HG03060 (cell line): ENCODE data around the gene OSBP2.

ENCODE experiments used
- ATAC-seq: cut with Tn5 transposase; IDR thresholded peaks from one replicate; pipeline ENCODE4 v1.9.1; 2021; ENCODE audit warnings: low read depth, moderate number of reproducible peaks; ENCODE audit not compliant: unreplicated experiment

OSBP2 gene

GRCh38 chr22:30890686-30891442, 196.2 kb downstream of the OSBP2 start:
- ATAC-seq, result no peak

- ATAC-seq, result no peak
Observed at GRCh38 chr22:30891443-30891755, 196.7 kb downstream of the OSBP2 start.

GRCh38 chr22:30891781-30892180, 197.1 kb downstream of the OSBP2 start:
- ATAC-seq, result no peak

- ATAC-seq, result no peak
Observed at GRCh38 chr22:30892286-30892685, 197.6 kb downstream of the OSBP2 start.

GRCh38 chr22:30892731-30893221, 198.1 kb downstream of the OSBP2 start:
- no peak for ATAC-seq

- ATAC-seq, result no peak
Observed at GRCh38 chr22:30893434-30894370, 199.0 kb downstream of the OSBP2 start.

GRCh38 chr22:30894371-30894740, 199.7 kb downstream of the OSBP2 start:
- ATAC-seq, result no peak

- ATAC-seq, result no peak
Observed at GRCh38 chr22:30902496-30903357, 208.1 kb downstream of the OSBP2 start.

GRCh38 chr22:30903876-30904460, 209.3 kb downstream of the OSBP2 start:
- ATAC-seq, result no peak

- ATAC-seq, result no peak
Observed at GRCh38 chr22:30905696-30906341, 211.1 kb downstream of the OSBP2 start.

GRCh38 chr22:30906411-30906810, 211.7 kb downstream of the OSBP2 start:
- no peak for ATAC-seq

- no peak for ATAC-seq
Observed at GRCh38 chr22:30906946-30907345, 212.3 kb downstream of the OSBP2 start.

GRCh38 chr22:30908051-30908461, 213.4 kb downstream of the OSBP2 start:
- ATAC-seq, result no peak

GRCh38 chr22:30909306-30909705, 214.6 kb downstream of the OSBP2 start:
- ATAC-seq, result no peak

GRCh38 chr22:30910358-30910757, 215.7 kb downstream of the OSBP2 start:
- no peak for ATAC-seq

GRCh38 chr22:30918761-30919160, 224.1 kb downstream of the OSBP2 start:
- ATAC-seq, result no peak

- ATAC-seq, result no peak
Observed at GRCh38 chr22:30919973-30920372, 225.3 kb downstream of the OSBP2 start.

- no peak for ATAC-seq
Observed at GRCh38 chr22:30920407-30920806, 225.7 kb downstream of the OSBP2 start.

- no peak for ATAC-seq
Observed at GRCh38 chr22:30921108-30921507, 226.4 kb downstream of the OSBP2 start.

GRCh38 chr22:30922151-30922611, 227.5 kb downstream of the OSBP2 start:
- ATAC-seq, result no peak
